ENCODE data around the gene IFT74.

- TF ChIP-seq REST (IDR thresholded peaks at IDR 0.05; ENCODE audit: insufficient replicate concordance, low read depth) (no peak), CTCF (IDR thresholded peaks at IDR 0.05; ENCODE audit: insufficient read depth, low read length) (no peak)
These were observed 49.3 kb downstream of the IFT74 start, which contains the start of gene LRRC19 for GRCh38 chr9:27005491-27005890.

Measured in HL-60 (cell line).